ENCODE measurements around the gene PDCD1LG2. TPM values are rescaled to one million over a fixed set of nuclear protein-coding genes. Genes with fewer than 3 reads are reported as not detected.

The PDCD1LG2 gene
- total and polyA plus RNA-seq, 2 experiments from 2014 or later = not detected

- Histone ChIP-seq H3K4me3 (no peak overlapping the region), H3K27ac (no peak overlapping the region), H3K79me2 (no peaks in the 10 kb centered on the region), H3K9me3 (ENCODE audit: low read depth) (no peaks in the 10 kb centered on the region), H2AFZ (no peak overlapping the region), H3K9me2 (replicated peaks; ENCODE audit: insufficient read depth) (no peaks in the 10 kb centered on the region), H3K4me2 (no peak overlapping the region), H3K36me3 (replicated peaks; ENCODE audit: insufficient read depth, low read depth) (no peaks in the 10 kb centered on the region), H3K4me1 (ENCODE audit: insufficient read depth) (no peaks in the 10 kb centered on the region), H3K27me3 (no peaks in the 10 kb centered on the region), H4K20me1 (ENCODE audit: insufficient read depth, poor library complexity, severe bottlenecking) (no peaks in the 10 kb centered on the region)
- 79% methylated on average over 6 of the region's 6 CpGs for WGBS (ENCODE audit: low lambda C conversion rate, missing lambda C conversion rate)
- TF ChIP-seq EZH2 (IDR thresholded peaks at IDR 0.05; ENCODE audit: borderline replicate concordance) (no peak), CTCF (IDR thresholded peaks at IDR 0.05; ENCODE audit: poor library complexity) (no peak), EZH2phosphoT487 (IDR thresholded peaks at IDR 0.05; ENCODE audit: low read depth, severe bottlenecking, unreplicated experiment) (no peak)
- no peak for DNase-seq (ENCODE audit: low spot score)
Measured at GRCh38 chr9:5511935-5512580, 1.7 kb downstream of the PDCD1LG2 start.

DNA sequence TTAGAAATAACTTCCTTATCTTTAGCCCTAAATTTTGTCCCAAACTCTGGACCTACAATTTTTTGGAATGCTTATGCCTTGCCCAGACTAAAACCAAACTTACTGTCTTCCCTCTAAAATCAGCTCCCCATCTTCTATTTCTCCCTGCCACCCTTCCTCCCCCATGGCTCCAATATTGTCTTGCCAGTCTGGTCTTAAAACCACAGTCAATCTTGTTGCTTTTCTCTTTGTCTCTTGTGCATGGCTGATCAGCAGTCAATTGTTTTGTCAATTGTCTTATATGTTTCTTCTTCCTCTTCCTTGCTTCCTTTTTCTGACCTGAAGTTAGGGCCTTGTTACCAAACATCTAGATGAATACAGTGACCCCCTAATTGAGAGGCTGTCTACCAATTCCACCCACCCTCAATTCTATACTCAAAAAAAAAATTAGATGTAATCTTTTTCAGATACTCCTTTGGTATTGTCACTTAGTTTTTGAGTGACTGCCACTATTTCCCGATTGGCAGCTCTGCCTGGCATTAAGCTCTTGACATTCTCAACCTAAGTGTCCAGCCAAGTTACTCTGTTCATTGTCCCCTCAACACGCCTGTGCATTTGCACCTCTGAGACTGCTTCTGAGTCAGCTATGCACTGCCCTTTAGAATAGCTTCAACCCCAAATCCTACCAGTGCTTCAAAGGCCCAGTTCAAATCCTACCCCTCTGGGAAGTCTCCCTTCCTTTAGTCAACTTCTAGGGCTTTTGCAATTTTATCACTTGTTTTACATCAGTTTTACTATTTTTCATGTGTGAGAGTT is 2.5 kb downstream of the PDCD1LG2 start:
- 84% methylated on average over 2 of the region's 2 CpGs for WGBS (ENCODE audit: low lambda C conversion rate, missing lambda C conversion rate)

GRCh38 chr9:5513966-5514616 is 3.8 kb downstream of the PDCD1LG2 start:
- H3K27ac ChIP-seq = no peak overlapping the region
- 98% methylated on average over 2 of the region's 2 CpGs for WGBS (ENCODE audit: low lambda C conversion rate, missing lambda C conversion rate)

More for the DNA sequence above, 2.5 kb downstream of the PDCD1LG2 start:
- TF ChIP-seq EZH2phosphoT487 (IDR thresholded peaks at IDR 0.05; ENCODE audit: low read depth, severe bottlenecking, unreplicated experiment) (no peak), CTCF (IDR thresholded peaks at IDR 0.05; ENCODE audit: poor library complexity) (no peak), EZH2 (IDR thresholded peaks at IDR 0.05; ENCODE audit: borderline replicate concordance) (no peak)
- H3K36me3 ChIP-seq (replicated peaks; ENCODE audit: insufficient read depth, low read depth) = no peaks in the 10 kb centered on the region
- H2AFZ ChIP-seq = no peak overlapping the region
- H3K4me3 ChIP-seq = no peak overlapping the region
- no peaks in the 10 kb centered on the region for H3K9me2 ChIP-seq (replicated peaks; ENCODE audit: insufficient read depth)
- H3K9me3 ChIP-seq (ENCODE audit: low read depth) = no peaks in the 10 kb centered on the region
- H3K4me2 ChIP-seq = no peak overlapping the region
- H4K20me1 ChIP-seq (ENCODE audit: insufficient read depth, poor library complexity, severe bottlenecking) = no peaks in the 10 kb centered on the region
- no peaks in the 10 kb centered on the region for H3K4me1 ChIP-seq (ENCODE audit: insufficient read depth)
- H3K27ac ChIP-seq = no peak overlapping the region
- no peaks in the 10 kb centered on the region for H3K79me2 ChIP-seq
- H3K27me3 ChIP-seq = no peaks in the 10 kb centered on the region
- no peak for DNase-seq (ENCODE audit: low spot score)

More at GRCh38 chr9:5513966-5514616, 3.8 kb downstream of the PDCD1LG2 start:
- DNase-seq (ENCODE audit: low spot score) = no peak
- H3K9me3 ChIP-seq (ENCODE audit: low read depth) = no peaks in the 10 kb centered on the region
- no peaks in the 10 kb centered on the region for H3K79me2 ChIP-seq
- H3K27me3 ChIP-seq = no peaks in the 10 kb centered on the region
- no peak overlapping the region for H3K4me2 ChIP-seq
- H2AFZ ChIP-seq = no peak overlapping the region
- H4K20me1 ChIP-seq (ENCODE audit: insufficient read depth, poor library complexity, severe bottlenecking) = no peaks in the 10 kb centered on the region
- TF ChIP-seq CTCF (IDR thresholded peaks at IDR 0.05; ENCODE audit: poor library complexity) (no peak), EZH2phosphoT487 (IDR thresholded peaks at IDR 0.05; ENCODE audit: low read depth, severe bottlenecking, unreplicated experiment) (no peak), EZH2 (IDR thresholded peaks at IDR 0.05; ENCODE audit: borderline replicate concordance) (no peak)
- no peaks in the 10 kb centered on the region for H3K9me2 ChIP-seq (replicated peaks; ENCODE audit: insufficient read depth)
- H3K36me3 ChIP-seq (replicated peaks; ENCODE audit: insufficient read depth, low read depth) = no peaks in the 10 kb centered on the region
- H3K4me1 ChIP-seq (ENCODE audit: insufficient read depth) = no peaks in the 10 kb centered on the region
- no peak overlapping the region for H3K4me3 ChIP-seq

All from hepatocyte (in vitro differentiated cells).